Posterior cingulate gyrus (tissue), 11 donors: Measurements from ENCODE around the gene MALRD1.
A peak's percentile ranks its signal among the peaks of the same experiment; 100 is the strongest.
"Not testable (repeated sequence)": the region's sequence is repeated elsewhere in the genome, so short reads cannot be mapped to it uniquely, and the experiment has no call there.

Source experiments
- DNase-seq, 10 donors: peaks; one replicate each; pipeline versions ENCODE4 v3.0.0 to v3.0.0-alpha.2; 2020 to 2021; ENCODE audit warnings: mixed read lengths in 3 of 10
- intact Hi-C: fragments of 100-400 bp; cut with DNase I; formaldehyde crosslinking; loops from one replicate; pipeline ENCODE4 v1.15.1; 2023

MALRD1 gene

GRCh38 chr10:19689231-19689630 lies 640.6 kb downstream of the MALRD1 start:
- intact Hi-C loops, result no loop called here
- DNase-seq, result no peak

DNA sequence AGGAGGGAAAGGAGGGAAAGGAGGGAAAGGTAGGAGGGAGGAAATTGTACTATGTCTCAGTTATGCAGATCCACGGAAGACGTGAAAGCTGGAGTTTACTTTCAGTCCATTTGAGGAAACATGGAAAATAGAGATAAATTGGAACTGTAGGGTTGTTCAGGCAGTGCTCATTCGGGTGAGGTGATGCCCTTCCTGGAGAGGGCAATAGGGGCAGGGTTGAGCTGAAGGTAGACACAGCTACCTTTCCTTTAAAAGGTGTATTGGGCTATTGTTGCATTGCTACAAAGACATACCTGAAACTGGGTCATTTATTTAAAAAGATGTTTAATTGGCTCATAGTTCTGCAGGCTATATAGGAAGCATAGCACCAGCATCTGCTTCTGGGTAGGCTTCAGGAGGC lies 650.7 kb downstream of the MALRD1 start:
- intact Hi-C loops, result no loop called here

GRCh38 chr10:19701427-19702052 lies 652.9 kb downstream of the MALRD1 start:
- intact Hi-C loops, result no loop called here
- no peak for DNase-seq

More for the DNA sequence above, 650.7 kb downstream of the MALRD1 start:
- no peak for DNase-seq

GRCh38 chr10:19702215-19702614 lies 653.6 kb downstream of the MALRD1 start:
- DNase-seq, result no peak
- intact Hi-C loops, result no loop called here

DNA sequence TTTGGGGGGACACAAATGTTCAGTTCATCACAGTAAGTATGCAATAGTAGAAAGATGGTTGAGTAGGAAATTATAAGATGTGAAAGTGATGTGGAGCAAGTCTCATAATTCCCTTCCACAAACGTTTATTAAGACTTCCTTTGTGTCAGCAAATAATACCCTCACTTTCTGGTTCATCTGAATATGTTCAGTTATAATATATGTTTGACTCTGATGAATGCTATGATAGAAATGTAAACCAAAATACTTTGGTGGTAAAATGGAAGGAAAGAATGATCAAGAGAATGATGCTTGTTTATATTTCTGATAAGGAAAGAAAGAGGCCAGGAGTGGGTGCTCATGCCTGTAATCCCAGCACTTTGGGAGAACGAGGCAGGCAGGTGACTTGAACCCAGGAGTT lies 655.9 kb downstream of the MALRD1 start:
- intact Hi-C loops, result no loop called here
- no peak for DNase-seq

GRCh38 chr10:19705250-19705649 lies 656.6 kb downstream of the MALRD1 start:
- intact Hi-C loops, result no loop called here
- no peak for DNase-seq

GRCh38 chr10:19706904-19707303 lies 658.3 kb downstream of the MALRD1 start:
- no peak for DNase-seq
- intact Hi-C loops, result no loop called here

GRCh38 chr10:19707376-19707775 lies 658.8 kb downstream of the MALRD1 start:
- DNase-seq, result no peak
- intact Hi-C loops, result no loop called here

- no peak for DNase-seq
- intact Hi-C loops, result no loop called here
Measured at GRCh38 chr10:19708031-19708430, 659.4 kb downstream of the MALRD1 start.

DNA sequence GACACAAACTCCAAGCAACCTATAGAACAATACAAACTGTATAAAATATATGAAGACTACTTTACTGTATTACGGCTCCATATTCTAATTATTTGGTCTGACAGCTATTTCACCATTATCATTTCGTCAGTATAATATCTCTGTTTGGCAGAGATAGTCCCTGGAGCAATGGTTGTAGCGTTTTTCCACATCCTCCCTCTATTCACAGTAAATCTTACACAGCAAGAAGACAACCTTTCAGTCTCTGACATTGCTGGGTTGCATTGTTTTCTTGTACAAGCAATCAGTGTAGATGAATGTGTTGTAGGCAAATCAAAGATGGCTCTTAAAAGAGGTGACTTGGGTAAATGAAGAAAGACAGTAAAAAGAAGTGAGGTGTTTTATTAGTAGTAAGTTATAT lies 662.0 kb downstream of the MALRD1 start:
- DNase-seq, result no peak
- intact Hi-C loops, result no loop called here

- intact Hi-C loops, result no loop called here
- no peak for DNase-seq
Measured at GRCh38 chr10:19713159-19713558, 664.6 kb downstream of the MALRD1 start.

- DNase-seq, result peak in 7 of 10 donors; percentile 11 to 81 (median 50)
- intact Hi-C loops, result no loop called here
Measured at GRCh38 chr10:19713800-19714525, 665.4 kb downstream of the MALRD1 start.

GRCh38 chr10:19719284-19719683 lies 670.7 kb downstream of the MALRD1 start:
- intact Hi-C loops, result no loop called here
- no peak for DNase-seq

- no peak for DNase-seq
- intact Hi-C loops, result no loop called here
Measured at GRCh38 chr10:19724287-19724686, 675.7 kb downstream of the MALRD1 start.

DNA sequence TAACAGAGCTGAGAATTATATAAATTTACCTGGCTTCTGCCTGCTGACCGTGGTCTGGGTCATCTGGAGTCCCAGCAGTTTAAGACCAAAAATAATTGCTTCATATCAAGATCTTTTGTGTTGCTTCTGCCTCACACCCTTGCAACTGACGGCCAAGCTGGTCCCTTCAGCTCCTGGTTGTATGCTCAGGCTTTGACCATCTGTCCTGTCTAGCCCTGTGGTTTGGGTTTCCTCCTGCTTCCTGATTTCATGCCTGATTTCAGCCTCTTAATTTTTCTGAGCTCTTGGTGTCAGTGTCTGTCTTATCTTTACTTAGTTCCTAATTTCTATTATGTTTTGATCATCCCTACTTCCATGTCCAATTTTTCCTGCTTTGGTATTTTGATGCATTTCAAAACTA lies 679.8 kb downstream of the MALRD1 start:
- no peak for DNase-seq
- intact Hi-C loops, result no loop called here

- no peak for DNase-seq
- intact Hi-C loops, result no loop called here
Measured at GRCh38 chr10:19728964-19729363, 680.4 kb downstream of the MALRD1 start.

DNA sequence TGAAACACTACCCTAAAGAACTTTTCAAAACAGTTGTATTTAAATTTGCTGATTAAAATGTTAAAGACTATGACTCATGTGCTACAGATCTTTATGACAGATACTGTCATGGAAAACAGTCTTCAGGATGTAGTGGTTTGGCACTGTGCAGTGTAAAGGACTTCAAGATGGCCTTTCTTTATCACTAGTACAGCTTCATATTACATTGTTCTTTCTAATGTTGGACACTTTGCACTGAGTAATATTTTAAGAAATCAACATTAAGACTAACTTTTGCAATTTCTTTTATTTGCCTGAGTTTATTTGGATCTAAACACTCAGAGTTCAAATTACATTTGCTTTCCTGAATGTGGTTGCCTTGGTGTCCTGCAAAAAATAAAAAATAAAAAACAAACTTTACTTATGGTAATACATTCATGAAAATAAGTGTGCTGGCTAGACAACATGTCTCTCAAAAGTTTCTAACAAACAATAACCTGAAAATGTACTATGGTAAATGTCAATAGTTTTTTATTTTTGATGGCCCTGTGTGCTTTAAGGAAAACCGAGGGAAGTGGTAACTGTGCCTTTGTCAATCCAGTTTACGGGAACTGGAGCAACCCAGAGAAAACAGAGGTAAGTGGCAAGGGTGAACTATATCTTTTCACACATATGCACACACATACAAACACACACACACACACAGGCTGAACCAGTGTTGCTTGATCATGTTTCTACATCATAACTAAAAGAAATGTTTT lies 681.7 kb downstream of the MALRD1 start:
- no peak for DNase-seq

GRCh38 chr10:19730907-19731217 lies 682.3 kb downstream of the MALRD1 start:
- no peak for DNase-seq

More for the DNA sequence above, 681.7 kb downstream of the MALRD1 start:
- intact Hi-C loops, result no loop called here

GRCh38 chr10:19731560-19731959 lies 683.0 kb downstream of the MALRD1 start:
- intact Hi-C loops, result no loop called here
- no peak for DNase-seq

More at GRCh38 chr10:19730907-19731217, 682.3 kb downstream of the MALRD1 start:
- intact Hi-C loops, result no loop called here

DNA sequence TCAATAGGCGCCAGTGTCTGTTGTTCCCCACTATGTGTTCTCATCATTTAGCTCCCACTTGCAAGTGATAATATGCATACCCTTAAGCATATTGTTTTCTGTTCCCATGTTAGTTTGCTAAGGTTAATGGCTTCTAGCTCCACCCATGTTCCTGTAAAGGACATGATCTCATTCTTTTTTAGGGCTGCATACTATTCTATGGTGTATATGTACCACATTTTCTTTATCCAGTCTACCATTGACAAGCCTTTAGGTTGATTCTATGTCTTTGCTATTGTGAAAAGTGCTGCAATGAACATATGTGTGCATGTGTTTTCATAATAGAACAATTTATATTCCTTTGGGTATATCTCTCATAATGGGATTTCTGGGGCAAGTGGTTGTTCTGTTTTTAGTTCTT lies 689.8 kb downstream of the MALRD1 start:
- intact Hi-C loops, result no loop called here
- no peak for DNase-seq

GRCh38 chr10:19739232-19739631 lies 690.6 kb downstream of the MALRD1 start:
- DNase-seq, intact Hi-C loops: not testable (repeated sequence)

- intact Hi-C loops, DNase-seq: not testable (repeated sequence)
Measured at GRCh38 chr10:19742144-19742543, 693.5 kb downstream of the MALRD1 start.
